Left renal pelvis (tissue), 4 donors: ENCODE data around the gene WWP2. TPM values are rescaled to one million over a fixed set of nuclear protein-coding genes. Genes with fewer than 3 reads are reported as not detected.

ENCODE experiments used
- DNase-seq, 4 donors: peaks; one replicate each; pipeline ENCODE4 v3.0.0-alpha.2; 2013; ENCODE audit warnings: low read depth in 4 of 4, low spot score in 3 of 4
- polyA plus RNA-seq, 4 donors: library from polyadenylated mRNA; unstranded; fragments of 120-200 nt; gene quantifications; one replicate each; pipeline ENCODE4 v1.2.1, GENCODE V29; 2013; ENCODE audit not compliant: insufficient read length in 4 of 4

The WWP2 gene
- polyA plus RNA-seq, 4 donors: 29.9 to 50.5 (median 40.8) TPM

GRCh38 chr16:69885722-69886121, 123.6 kb downstream of the WWP2 start:
- DNase-seq: no peak

GRCh38 chr16:69886726-69887125, 124.6 kb downstream of the WWP2 start:
- no peak for DNase-seq

- peak in 3 of 4 donors; percentile 48 to 52 (median 51) for DNase-seq
These were observed 126.0 kb downstream of the WWP2 start for GRCh38 chr16:69888005-69888590.

- no peak for DNase-seq
These were observed 127.3 kb downstream of the WWP2 start for GRCh38 chr16:69889295-69889964.

- DNase-seq: peak; percentile 63 to 77 (median 64)
These were observed 128.2 kb downstream of the WWP2 start for GRCh38 chr16:69890114-69890891.

GRCh38 chr16:69890892-69891282, 128.8 kb downstream of the WWP2 start:
- DNase-seq: no peak

GRCh38 chr16:69892378-69892777, 130.2 kb downstream of the WWP2 start:
- DNase-seq: no peak

GRCh38 chr16:69893106-69893505, 131.0 kb downstream of the WWP2 start:
- DNase-seq: no peak

- DNase-seq: no peak
These were observed 132.5 kb downstream of the WWP2 start for GRCh38 chr16:69894676-69895075.

- DNase-seq: no peak
These were observed 141.8 kb downstream of the WWP2 start for GRCh38 chr16:69903865-69904415.

- DNase-seq: no peak
These were observed 142.5 kb downstream of the WWP2 start for GRCh38 chr16:69904495-69905170.

- DNase-seq: no peak
These were observed 143.0 kb downstream of the WWP2 start for GRCh38 chr16:69905171-69905555.

- no peak for DNase-seq
These were observed 144.8 kb downstream of the WWP2 start for GRCh38 chr16:69906838-69907401.

GRCh38 chr16:69909043-69909442, 146.9 kb downstream of the WWP2 start:
- no peak for DNase-seq

GRCh38 chr16:69909760-69910159, 147.6 kb downstream of the WWP2 start:
- DNase-seq: no peak

GRCh38 chr16:69910964-69911363, 148.8 kb downstream of the WWP2 start:
- DNase-seq: no peak

- DNase-seq: no peak
These were observed 154.3 kb downstream of the WWP2 start for GRCh38 chr16:69916462-69916861.

- no peak for DNase-seq
These were observed 155.2 kb downstream of the WWP2 start for GRCh38 chr16:69917311-69917710.

GRCh38 chr16:69917739-69918138, 155.6 kb downstream of the WWP2 start:
- DNase-seq: peak in 2 of 4 donors; percentile 28 to 39

GRCh38 chr16:69918241-69918640, 156.1 kb downstream of the WWP2 start:
- DNase-seq: no peak

GRCh38 chr16:69921127-69921526, 159.0 kb downstream of the WWP2 start:
- no peak for DNase-seq
